Tibial artery (tissue), 4 donors: ENCODE results near the gene PANK3.

ENCODE experiments used
- DNase-seq, 2 donors: peaks; one replicate each; pipeline ENCODE4 v3.0.0-alpha.2; 2019
- H3K27ac ChIP-seq, 2 donors: fragments of 200-600 bp; sonication (generic) in 1 of 2; 1 replicate in 1 of 2; 2 replicates in 1 of 2; pipeline ENCODE4 v1.5.1; 2018 to 2019; ENCODE audit warnings: mild to moderate bottlenecking in 1 of 2
- H3K27me3 ChIP-seq, 2 donors: fragments of 200-600 bp; sonication (generic) in 1 of 2; one replicate each; pipeline versions ENCODE4 v1.5.1 to v1.6.0; 2016 to 2019
- H3K36me3 ChIP-seq, 3 donors: fragments of 200-600 bp; sonication (generic) in 2 of 3; one replicate each; pipeline ENCODE4 v1.5.1; 2016 to 2019; ENCODE audit warnings: mild to moderate bottlenecking in 2 of 3
- H3K4me1 ChIP-seq, 4 donors: fragments of 200-600 bp; sonication (generic) in 2 of 4; 1 replicate in 3 of 4; 2 replicates in 1 of 4; pipeline ENCODE4 v1.5.1; 2016 to 2019
- H3K4me3 ChIP-seq, 2 donors: fragments of 200-600 bp; sonication (generic) in 1 of 2; 1 replicate in 1 of 2; 2 replicates in 1 of 2; pipeline ENCODE4 v1.5.1; 2018 to 2019; ENCODE audit warnings: mild to moderate bottlenecking in 2 of 2
- H3K9me3 ChIP-seq, 3 donors: fragments of 200-600 bp; sonication (generic) in 1 of 3; one replicate each; pipeline ENCODE4 v1.5.1; 2016 to 2019
- CTCF ChIP-seq, 2 experiments: fragments of 200-600 bp in 1 of 2; fragments of 450-650 bp in 1 of 2; IDR thresholded peaks; one replicate each; pipeline ENCODE4 v1.5.1; 2017 to 2019; ENCODE audit warnings: antibody characterized with exemption in 2 of 2, mild to moderate bottlenecking in 1 of 2, moderate library complexity in 1 of 2
- intact Hi-C: fragments of 100-400 bp; cut with DNase I; formaldehyde crosslinking; loops from one replicate; pipeline ENCODE4 v1.15.0; 2023; ENCODE audit warnings: low total_unique reads

Gene PANK3

DNA sequence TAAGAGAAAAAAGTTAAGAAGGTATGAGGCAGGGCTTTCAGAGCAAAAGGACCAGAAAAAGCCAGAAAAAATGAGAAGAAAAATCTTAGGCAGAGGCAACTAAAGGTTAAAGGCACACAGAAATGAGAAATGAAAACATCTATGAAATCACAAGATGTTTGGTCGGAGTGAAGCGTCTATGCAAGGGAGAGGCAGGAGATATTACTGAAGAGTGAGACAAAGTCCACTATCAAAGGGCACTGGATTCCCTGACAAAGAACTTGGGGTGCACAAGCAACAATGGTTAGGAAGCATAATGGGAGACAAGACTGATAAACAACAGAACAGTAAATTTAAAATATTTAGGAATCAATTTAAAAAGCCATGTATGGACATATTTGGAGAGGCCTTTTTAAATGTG, 16.9 kb downstream of the PANK3 start:
- H3K4me3 ChIP-seq = no peak overlapping the region
- H3K4me1 ChIP-seq = peaks cover 0 to 7% (median 1%) of the 10 kb centered on the region in 4 donors
- H3K27me3 ChIP-seq = no peaks in the 10 kb centered on the region
- peaks cover 39 to 51% (median 49%) of the 10 kb centered on the region in 3 donors for H3K36me3 ChIP-seq
- intact Hi-C loops = loop anchor here (10.0 kb wide), 1 partner anchor 77 kb away; the partner anchor contains the start of gene RARS1
- no peaks in the 10 kb centered on the region for H3K9me3 ChIP-seq
- DNase-seq = no peak
- H3K27ac ChIP-seq = no peak overlapping the region
- no peak for TF ChIP-seq CTCF (IDR thresholded peaks at IDR 0.05)

DNA sequence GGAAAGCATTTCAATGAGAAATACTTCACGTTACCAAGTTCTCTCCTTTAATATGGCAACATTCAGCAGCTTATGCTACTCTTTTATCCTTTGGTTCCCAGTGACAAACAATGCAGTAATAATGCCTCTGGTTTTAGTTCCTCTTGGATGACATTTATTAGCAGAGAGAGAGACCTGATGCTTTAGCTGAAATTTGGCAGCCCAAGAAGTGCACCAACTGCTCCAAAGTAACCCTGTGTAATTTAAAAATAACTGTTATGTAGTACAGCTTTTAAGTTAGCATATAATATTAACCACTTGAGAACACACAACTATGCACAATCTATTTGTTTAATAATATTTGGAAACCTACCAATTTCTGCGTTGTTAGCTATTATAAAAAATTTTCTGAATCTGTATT, 21.8 kb downstream of the PANK3 start:
- intact Hi-C loops = no loop called here
- H3K4me3 ChIP-seq = no peak overlapping the region
- no peaks in the 10 kb centered on the region for H3K9me3 ChIP-seq
- H3K27ac ChIP-seq = no peak overlapping the region
- no peaks in the 10 kb centered on the region for H3K27me3 ChIP-seq
- H3K36me3 ChIP-seq = peaks cover 47 to 50% (median 49%) of the 10 kb centered on the region in 3 donors
- no peak for TF ChIP-seq CTCF (IDR thresholded peaks at IDR 0.05)
- DNase-seq = no peak
- H3K4me1 ChIP-seq = peaks cover 0 to 9% (median 0%) of the 10 kb centered on the region in 4 donors

DNA sequence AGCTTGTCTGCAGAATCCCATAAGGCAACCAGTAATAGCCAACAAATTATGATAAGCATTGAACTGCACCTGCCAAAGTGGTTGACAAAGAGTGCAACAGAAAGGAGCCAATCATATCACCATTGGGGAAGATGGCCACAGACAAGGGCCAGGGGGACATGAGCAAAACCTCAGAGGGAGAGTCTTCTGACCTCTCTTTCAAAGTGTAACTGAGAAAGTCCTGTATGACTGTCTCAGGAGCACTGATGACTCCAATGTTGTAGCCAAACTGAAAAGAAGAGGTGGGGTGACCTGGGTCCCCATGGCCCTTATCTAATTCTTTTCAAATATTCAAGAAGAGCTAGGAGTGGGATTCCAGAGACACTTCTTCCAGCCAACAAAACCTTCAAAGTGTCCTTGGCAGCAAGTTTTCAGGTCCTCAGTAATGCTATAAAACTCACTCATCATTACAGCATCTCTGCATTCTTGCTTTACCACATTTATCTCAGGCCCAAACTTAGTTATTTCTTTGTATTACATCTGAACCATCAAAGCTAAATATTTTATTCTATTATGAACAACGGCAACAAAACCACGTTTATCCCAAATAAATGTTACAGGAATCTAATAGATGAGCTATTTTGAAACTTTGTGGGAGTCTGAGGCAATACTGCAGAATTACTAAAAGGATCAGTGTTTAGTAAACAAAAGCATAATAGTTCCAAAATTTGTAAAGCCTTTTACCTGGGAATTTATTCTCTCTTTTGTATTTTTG, 25.6 kb downstream of the PANK3 start:
- Histone ChIP-seq H3K4me1 (peaks cover 0 to 23% (median 0%) of the 10 kb centered on the region in 4 donors), H3K27ac (no peak overlapping the region), H3K9me3 (no peaks in the 10 kb centered on the region), H3K36me3 (peaks cover 21 to 38% (median 33%) of the 10 kb centered on the region in 3 donors), H3K27me3 (no peaks in the 10 kb centered on the region), H3K4me3 (no peak overlapping the region)
- intact Hi-C loops = no loop called here
- DNase-seq = no peak
- no peak for TF ChIP-seq CTCF (IDR thresholded peaks at IDR 0.05)

GRCh38 chr5:168552146-168552545, 27.0 kb downstream of the PANK3 start:
- no peak for TF ChIP-seq CTCF (IDR thresholded peaks at IDR 0.05)
- intact Hi-C loops = no loop called here
- Histone ChIP-seq H3K4me3 (no peak overlapping the region), H3K9me3 (no peaks in the 10 kb centered on the region), H3K27me3 (no peaks in the 10 kb centered on the region), H3K36me3 (peaks cover 8 to 24% (median 19%) of the 10 kb centered on the region in 3 donors), H3K27ac (peak overlapping the region; percentile 48 to 51), H3K4me1 (peaks cover 0 to 23% (median 0%) of the 10 kb centered on the region in 4 donors)
- DNase-seq = no peak

DNA sequence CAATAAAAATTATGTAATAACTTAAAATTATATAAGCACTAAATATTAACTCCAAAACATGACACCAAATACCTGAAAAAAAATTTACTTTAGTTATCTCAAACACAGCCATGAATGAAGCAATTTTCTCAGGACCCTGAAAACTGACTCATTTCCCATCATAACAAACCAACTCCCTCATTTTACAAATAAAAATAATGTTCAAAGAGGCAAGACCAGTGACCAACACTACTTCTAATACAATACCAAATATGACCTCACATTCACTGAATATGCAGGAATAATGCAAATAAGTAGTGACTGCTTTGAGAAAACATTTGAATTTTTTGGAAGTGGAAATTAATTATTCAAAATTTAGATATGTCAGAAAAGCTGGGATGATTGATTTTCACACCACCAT, 28.5 kb downstream of the PANK3 start:
- Histone ChIP-seq H3K9me3 (no peaks in the 10 kb centered on the region), H3K36me3 (peaks cover 6 to 13% (median 12%) of the 10 kb centered on the region in 3 donors), H3K4me1 (peaks cover 0 to 23% (median 0%) of the 10 kb centered on the region in 4 donors), H3K27me3 (no peaks in the 10 kb centered on the region), H3K4me3 (no peak overlapping the region), H3K27ac (no peak overlapping the region)
- TF ChIP-seq CTCF (IDR thresholded peaks at IDR 0.05) = no peak
- DNase-seq = no peak
- intact Hi-C loops = no loop called here
